H1 (cell line): ENCODE data around the gene DAB2IP. TPM values are rescaled to one million over a fixed set of nuclear protein-coding genes. Genes with fewer than 3 reads are reported as not detected.

Experiments
- CTCF ChIA-PET: fragments of 300-600 bp; sonication (Branson Sonifier 250); formaldehyde crosslinking; loops from one replicate; lab custom pipeline; 2021; ENCODE audit not compliant: partially characterized antibody; lab: Charles Lee
- POLR2A ChIA-PET: fragments of 300-600 bp; sonication (Branson Sonifier 250); formaldehyde crosslinking; loops from one replicate; lab custom pipeline; 2021; ENCODE audit warnings: inconsistent platforms; ENCODE audit not compliant: partially characterized antibody; lab: Charles Lee
- DNase-seq, 2 experiments: peaks; one replicate each; pipeline versions ENCODE4 v3.0.0 to v3.0.0-alpha.2; 2010 to 2022; ENCODE audit warnings: low spot score in 2 of 2, low read depth in 1 of 2, mixed read lengths in 1 of 2
- FAIRE-seq: peaks from 2 replicates; lab custom pipeline; 2011; peaks lifted over from hg19 to GRCh38; lab: Jason Lieb, UNC
- H2AFZ ChIP-seq: 2 replicates; pipeline ENCODE4 v1.8.1; 2012; ENCODE audit warnings: low read length, inconsistent platforms
- H2AK5ac ChIP-seq: 2 replicates; pipeline ENCODE4 v1.6.1; 2013; ENCODE audit warnings: low read depth, low read length
- H2BK120ac ChIP-seq: replicated peaks from 2 replicates; pipeline ENCODE3; 2013; ENCODE audit warnings: low read depth, low read length, inconsistent platforms
- H2BK12ac ChIP-seq: 2 replicates; pipeline ENCODE4 v1.6.1; 2013; ENCODE audit warnings: low read depth, low read length
- H2BK15ac ChIP-seq: 2 replicates; pipeline ENCODE4 v1.6.1; 2013; ENCODE audit warnings: low read length
- H2BK20ac ChIP-seq: 2 replicates; pipeline ENCODE4 v1.6.1; 2013; ENCODE audit warnings: low read length
- H2BK5ac ChIP-seq: 2 replicates; pipeline ENCODE4 v1.6.1; 2013; ENCODE audit warnings: low read depth, low read length
- H3K14ac ChIP-seq: 2 replicates; pipeline ENCODE4 v1.6.1; 2013; ENCODE audit warnings: inconsistent platforms; ENCODE audit not compliant: insufficient read length
- H3K18ac ChIP-seq: 2 replicates; pipeline ENCODE4 v1.6.1; 2013; ENCODE audit warnings: low read length; ENCODE audit errors: extremely low read depth
- H3K23ac ChIP-seq: 2 replicates; pipeline ENCODE4 v1.6.1; 2013; ENCODE audit warnings: inconsistent platforms; ENCODE audit not compliant: insufficient read length
- H3K23me2 ChIP-seq: 2 replicates; pipeline ENCODE4 v1.6.1; 2013; ENCODE audit warnings: low read depth, low read length
- H3K27ac ChIP-seq: 2 replicates; pipeline ENCODE4 v1.6.1; 2011; ENCODE audit warnings: low read depth, low read length, inconsistent platforms
- H3K27me3 ChIP-seq, 4 experiments: replicated peaks in 1 of 4; 1 replicate in 1 of 4; 2 replicates in 3 of 4; pipeline versions ENCODE4 v1.6.1 to v1.8.1; 2011 to 2013; ENCODE audit warnings: low read length in 3 of 4, mild to moderate bottlenecking in 3 of 4, inconsistent platforms in 2 of 4, mixed read lengths in 2 of 4, moderate library complexity in 1 of 4; ENCODE audit not compliant: control insufficient read depth in 3 of 4, insufficient read depth in 3 of 4; ENCODE audit errors: extremely low read depth in 1 of 4
- H3K36me3 ChIP-seq, 4 experiments: 2 replicates each; pipeline versions ENCODE4 v1.6.1 to v1.8.1; 2011 to 2013; ENCODE audit warnings: mild to moderate bottlenecking in 4 of 4, low read length in 3 of 4, moderate library complexity in 2 of 4, control low read depth in 1 of 4, inconsistent platforms in 1 of 4; ENCODE audit not compliant: insufficient read depth in 4 of 4, control insufficient read depth in 2 of 4
- H3K4ac ChIP-seq: replicated peaks from 2 replicates; pipeline ENCODE3; 2013; ENCODE audit warnings: low read length, low read depth, mixed read lengths, inconsistent platforms; ENCODE audit not compliant: insufficient read length
- H3K4me1 ChIP-seq, 4 experiments: replicated peaks in 1 of 4; 1 replicate in 1 of 4; 2 replicates in 3 of 4; pipeline versions ENCODE4 v1.6.1 to v1.8.1; 2011 to 2013; ENCODE audit warnings: low read length in 3 of 4, inconsistent platforms in 2 of 4, mixed read lengths in 1 of 4; ENCODE audit not compliant: insufficient read depth in 4 of 4, control insufficient read depth in 3 of 4
- H3K4me2 ChIP-seq, 2 experiments: 2 replicates each; pipeline versions ENCODE4 v1.6.1 to v1.8.1; 2011 to 2013; ENCODE audit warnings: low read depth in 2 of 2, low read length in 2 of 2, control low read depth in 1 of 2, inconsistent platforms in 1 of 2, mild to moderate bottlenecking in 1 of 2; ENCODE audit not compliant: insufficient read depth in 1 of 2
- H3K4me3 ChIP-seq, 4 experiments: fragments of 200-600, 300-600 bp in 1 of 4; sonication (generic), shearing (Covaris generic), sonication (Bioruptor Twin) in 1 of 4; 2 replicates each; pipeline versions ENCODE4 v1.5.1 to v1.8.1; 2011 to 2016; ENCODE audit warnings: low read length in 4 of 4, low read depth in 3 of 4, control low read depth in 2 of 4, inconsistent platforms in 2 of 4, mild to moderate bottlenecking in 2 of 4, mixed read lengths in 1 of 4, moderate library complexity in 1 of 4; ENCODE audit not compliant: insufficient read depth in 2 of 4; ENCODE audit errors: extremely low read depth in 1 of 4
- H3K56ac ChIP-seq: replicated peaks from 2 replicates; pipeline ENCODE3; 2013; ENCODE audit warnings: low read depth, mild to moderate bottlenecking, mixed read lengths, low read length, inconsistent platforms; ENCODE audit not compliant: insufficient read length
- H3K79me1 ChIP-seq: 2 replicates; pipeline ENCODE4 v1.6.1; 2013; ENCODE audit warnings: low read depth, low read length, control low read depth
- H3K79me2 ChIP-seq, 2 experiments: 2 replicates each; pipeline versions ENCODE4 v1.6.1 to v1.8.1; 2012 to 2013; ENCODE audit warnings: low read length in 2 of 2, mild to moderate bottlenecking in 2 of 2, inconsistent platforms in 1 of 2; ENCODE audit not compliant: insufficient read depth in 2 of 2, control insufficient read depth in 1 of 2
- H3K9ac ChIP-seq, 4 experiments: replicated peaks in 1 of 4; 1 replicate in 1 of 4; 2 replicates in 3 of 4; pipeline versions ENCODE4 v1.6.1 to v1.8.1; 2011 to 2013; ENCODE audit warnings: low read depth in 3 of 4, low read length in 3 of 4, control low read depth in 2 of 4, mild to moderate bottlenecking in 2 of 4, moderate library complexity in 2 of 4, inconsistent platforms in 1 of 4; ENCODE audit errors: extremely low read depth in 1 of 4
- H3K9me3 ChIP-seq, 2 experiments: 2 replicates each; pipeline versions ENCODE4 v1.6.1 to v1.8.1; 2012 to 2013; ENCODE audit warnings: mild to moderate bottlenecking in 2 of 2, moderate library complexity in 2 of 2, control low read depth in 1 of 2, inconsistent platforms in 1 of 2, low read depth in 1 of 2, low read length in 1 of 2, mixed read lengths in 1 of 2; ENCODE audit not compliant: insufficient read depth in 2 of 2
- H4K20me1 ChIP-seq, 2 experiments: replicated peaks in 1 of 2; 2 replicates each; pipeline versions ENCODE3 to v1.8.1; 2011 to 2013; ENCODE audit warnings: inconsistent platforms in 2 of 2, low read length in 2 of 2, mild to moderate bottlenecking in 1 of 2; ENCODE audit not compliant: insufficient read depth in 2 of 2, control insufficient read depth in 1 of 2
- H4K5ac ChIP-seq: 2 replicates; pipeline ENCODE4 v1.6.1; 2013; ENCODE audit warnings: low read length, low read depth, mixed read lengths, inconsistent platforms; ENCODE audit not compliant: insufficient read length
- H4K8ac ChIP-seq: 2 replicates; pipeline ENCODE4 v1.8.0; 2013; ENCODE audit warnings: mild to moderate bottlenecking, moderate library complexity, low read length, inconsistent platforms; ENCODE audit not compliant: insufficient read depth; ENCODE audit errors: extremely low read depth
- H4K91ac ChIP-seq: replicated peaks from 2 replicates; pipeline ENCODE3; 2013; ENCODE audit warnings: low read length, mixed read lengths, inconsistent platforms; ENCODE audit not compliant: insufficient read length
- FOSL1 ChIP-seq: IDR thresholded peaks from 2 replicates; pipeline ENCODE4 v1.6.1; 2011; ENCODE audit warnings: mild to moderate bottlenecking, low read depth, low read length, moderate library complexity; ENCODE audit not compliant: insufficient read depth
- RAD21 ChIP-seq, 2 experiments: IDR thresholded peaks in 1 of 2; conservative IDR thresholded peaks in 1 of 2; 2 replicates each; pipeline ENCODE4 v1.6.1; 2011; ENCODE audit warnings: low read depth in 2 of 2, low read length in 2 of 2, improper control_type of control experiment in 1 of 2, inconsistent platforms in 1 of 2, mild to moderate bottlenecking in 1 of 2, moderate library complexity in 1 of 2
- WGBS, 2 experiments: shearing (Covaris generic) in 1 of 2; methylation state at CpG; one replicate each; pipeline versions ENCODE4 v1.1.6 to v1.1.7; 2013 to 2015; ENCODE audit warnings: low lambda C conversion rate in 2 of 2, mixed read lengths in 2 of 2, inconsistent platforms in 1 of 2, low coverage in 1 of 2, missing lambda C conversion rate in 1 of 2; ENCODE audit not compliant: insufficient replicate concordance in 2 of 2, insufficient coverage in 1 of 2, insufficient read length in 1 of 2; ENCODE audit errors: extremely low coverage in 1 of 2, missing lambda C conversion rate in 1 of 2; 5-methylcytosine and 5-hydroxymethylcytosine counted together
- polyA plus RNA-seq, 7 experiments: library from polyadenylated mRNA; depleted of rRNA in 3 of 7; stranded (reverse) in 5 of 7; unstranded in 2 of 7; fragments of >200 nt in 5 of 7; fragments of 200-250 nt in 2 of 7; gene quantifications; 1 replicate in 5 of 7; 2 replicates in 1 of 7; 4 replicates in 1 of 7; pipeline versions ENCODE4 v1.2.1 to v1.2.3, GENCODE V29; 2011 to 2013; ENCODE audit warnings: missing spikeins in 2 of 7, mixed read lengths in 2 of 7
- total RNA-seq: library from RNA; stranded (reverse); fragmentation: NEBNext Ultra II Directional; extraction: Animal tissue kit (Norgen Biotek cat#: 25700); gene quantifications from 2 replicates; pipeline ENCODE4 v1.2.1, GENCODE V29; 2021

The DAB2IP gene
- total and polyA plus RNA-seq, 2 of the 8 experiments (the other 6 are each of a cell fraction or from before 2014, with no cell fraction given): 19.7 to 39.5 TPM

DNA sequence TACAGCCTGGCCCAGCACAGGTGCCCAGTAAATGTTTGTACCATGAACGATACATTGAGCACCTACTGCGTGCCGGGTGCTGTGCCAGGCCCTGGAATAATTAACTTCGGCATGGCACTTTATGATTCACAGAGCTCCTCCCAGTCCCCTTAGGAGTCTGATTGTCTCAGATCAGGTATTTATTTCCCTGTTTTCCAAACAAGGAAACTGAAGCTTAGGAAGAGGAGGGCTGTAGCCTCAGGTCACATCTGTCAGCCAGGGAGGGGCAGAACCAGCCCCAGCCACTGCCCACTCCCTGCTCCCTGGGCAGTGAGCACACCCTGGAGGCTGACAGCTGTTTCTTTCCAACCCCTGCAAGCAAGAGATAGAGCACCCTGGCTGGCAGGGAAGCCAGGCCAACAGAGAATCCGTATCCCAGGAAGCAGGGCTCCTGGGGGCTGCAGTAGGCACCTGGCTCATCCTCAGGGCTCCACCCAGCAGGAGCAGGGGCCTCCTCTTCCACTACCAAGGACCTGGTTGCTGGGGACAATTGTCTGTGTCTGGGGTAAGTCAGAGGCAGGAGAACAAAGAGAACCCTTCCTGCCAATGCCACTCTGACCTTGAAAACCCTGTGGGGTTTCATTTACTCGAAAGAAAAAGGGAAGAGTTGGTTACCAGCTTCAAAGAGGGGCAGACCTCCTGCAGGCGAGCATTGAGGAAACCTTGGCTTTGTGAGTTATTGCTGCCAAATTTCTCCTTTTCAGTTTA, 69.0 kb downstream of the DAB2IP start:
- Histone ChIP-seq H3K9me3 (no peaks in the 10 kb centered on the region), H3K79me1 (peaks cover 30% of the 10 kb centered on the region), H2BK12ac (no peak overlapping the region), H4K20me1 (peaks cover 19 to 49% of the 10 kb centered on the region in 2 experiments), H3K27me3 (no peaks in the 10 kb centered on the region; a peak in 1 of 7 replicates)
- WGBS, 2 experiments: 84% methylated on average over 7 of the region's 7 CpGs; no CpG with 5 or more reads in 1 of the 2 experiments
- TF ChIP-seq RAD21 (IDR thresholded peaks at IDR 0.05 in 1 of 2, conservative IDR thresholded peaks at IDR 0.05 in 1 of 2; ENCODE audit: low read depth in 2 of 2, low read length in 2 of 2) (peak in 1 of 2 experiments; percentile 1; a peak in 1 of 4 replicates), FOSL1 (no peak)
- TF ChIP-seq, all 59 proteins: peak for 1
- Histone ChIP-seq H2BK15ac (no peak overlapping the region), H3K36me3 (no peaks in the 10 kb centered on the region), H3K4me2 (no peak overlapping the region), H3K4me3 (no peak overlapping the region), H2AFZ (no peak overlapping the region), H4K91ac (no peak overlapping the region), H4K5ac (no peak overlapping the region), H3K79me2 (peaks cover 0 to 55% of the 10 kb centered on the region in 2 experiments; a peak in 2 of 4 replicates), H2BK5ac (peak overlapping the region; percentile 35; the same call in 1 of the 2 replicates), H3K27ac (no peak overlapping the region), H3K23me2 (no peaks in the 10 kb centered on the region), H2BK20ac (no peak overlapping the region), H3K18ac (no peak overlapping the region; the same call in 1 of the 2 replicates), H3K4ac (no peak overlapping the region), H4K8ac (no peak overlapping the region), H2AK5ac (no peak overlapping the region), H3K4me1 (peaks cover 8 to 35% (median 18%) of the 10 kb centered on the region in 4 experiments), H3K56ac (no peak overlapping the region), H3K9ac (no peak overlapping the region), H2BK120ac (no peak overlapping the region), H3K23ac (no peak overlapping the region), H3K14ac (no peak overlapping the region)
- DNase-seq (no peak), FAIRE-seq (no peak)
- ChIA-PET POLR2A (interaction anchor here (0.9 kb wide), 2 partner anchors 18 to 21 kb away, joined by 3 read pairs; no protein-coding TSS in a partner anchor), CTCF (interaction anchor here (0.7 to 3.7 kb wide), 18 partner anchors 8 to 257 kb away, joined by 3 to 24 read pairs (median 4); partner anchors contain the start of gene GGTA1)
